AG09319 (cell line): ENCODE data around the gene CUBN.

Experiments
- DNase-seq: peaks from one replicate; pipeline ENCODE4 v3.0.0-alpha.2; 2010; ENCODE audit warnings: low read depth; ENCODE audit errors: extremely low read depth
- CTCF ChIP-seq: IDR thresholded peaks from 2 replicates; pipeline ENCODE4 v1.5.1; 2011; ENCODE audit warnings: low read depth, mild to moderate bottlenecking, inconsistent platforms, low read length, moderate library complexity

The CUBN gene

GRCh38 chr10:16803464-16803863 is 326.1 kb downstream of the CUBN start:
- DNase-seq, result no peak
- no peak for TF ChIP-seq CTCF

DNA sequence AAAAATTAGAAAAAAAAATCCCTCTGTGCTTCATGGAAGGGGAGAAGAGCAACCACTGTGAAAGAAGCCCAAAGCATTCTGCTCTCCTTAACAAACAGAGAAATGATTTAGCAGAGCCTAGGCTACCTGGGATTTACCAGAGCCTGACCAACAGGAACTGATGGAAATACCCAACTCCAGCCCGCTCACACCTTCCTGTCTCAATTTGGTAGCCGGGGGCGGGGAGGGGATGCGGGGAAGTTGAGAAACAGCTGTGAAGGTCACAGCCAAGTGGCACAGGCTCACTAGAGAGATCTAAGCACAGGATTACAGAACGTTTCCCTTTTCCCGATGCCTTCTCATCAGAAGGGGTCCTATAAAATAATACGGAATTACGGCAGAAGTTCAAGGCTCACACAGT is 330.0 kb downstream of the CUBN start:
- TF ChIP-seq CTCF, result no peak
- no peak for DNase-seq

- no peak for TF ChIP-seq CTCF
- no peak for DNase-seq
These were observed 331.0 kb downstream of the CUBN start for GRCh38 chr10:16798571-16798970.

- DNase-seq, result no peak
- no peak for TF ChIP-seq CTCF
These were observed 334.1 kb downstream of the CUBN start for GRCh38 chr10:16795410-16796073.

DNA sequence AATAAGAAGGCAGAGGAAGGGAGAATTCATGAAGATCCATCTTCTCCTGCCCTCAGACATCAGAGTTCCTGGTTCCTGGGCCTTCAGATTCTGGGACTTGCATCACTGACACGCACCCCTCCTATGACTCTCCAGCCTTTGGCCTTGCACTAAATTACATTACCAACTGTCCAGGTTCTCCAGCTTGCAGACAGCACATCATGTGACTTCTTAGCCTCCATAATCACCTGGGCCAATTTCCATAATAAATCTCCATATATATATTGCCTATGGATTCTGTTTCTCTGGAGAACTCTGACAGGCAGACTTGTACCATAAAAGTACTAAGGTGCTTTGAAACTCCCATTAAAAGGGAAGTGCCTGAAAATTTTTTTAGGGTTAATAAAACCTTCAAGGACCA is 335.6 kb downstream of the CUBN start:
- DNase-seq, result no peak
- TF ChIP-seq CTCF, result no peak

GRCh38 chr10:16792675-16793074 is 336.9 kb downstream of the CUBN start:
- TF ChIP-seq CTCF, result no peak
- DNase-seq, result no peak

DNA sequence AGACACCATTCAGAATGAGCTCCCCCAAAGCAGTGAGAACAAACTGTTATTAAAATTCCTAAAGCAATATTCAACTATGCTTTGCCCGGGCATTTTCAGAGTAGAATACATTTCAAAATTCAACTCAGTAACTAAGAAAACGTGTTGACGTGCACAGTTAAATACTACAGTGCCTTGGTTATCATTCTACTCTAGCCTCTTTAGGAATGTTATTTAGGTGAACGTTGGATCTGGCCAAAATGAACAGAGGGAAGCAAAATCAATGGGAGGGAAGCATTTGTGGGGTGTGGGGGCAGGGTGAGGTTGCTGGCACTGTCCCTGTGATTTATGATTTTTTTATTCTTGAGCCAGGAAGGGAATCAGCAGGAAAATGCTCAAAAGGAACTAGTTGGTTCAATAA is 339.8 kb downstream of the CUBN start:
- no peak for DNase-seq
- TF ChIP-seq CTCF, result no peak
